GM21447 (cell line): Measurements from ENCODE around the gene GNG13.
"Not testable (repeated sequence)": the region's sequence is repeated elsewhere in the genome, so short reads cannot be mapped to it uniquely, and the experiment has no call there.

Experiments used
- ATAC-seq: cut with Tn5 transposase; IDR thresholded peaks from one replicate; pipeline ENCODE4 v1.9.1; 2021; ENCODE audit not compliant: unreplicated experiment

The GNG13 gene

DNA sequence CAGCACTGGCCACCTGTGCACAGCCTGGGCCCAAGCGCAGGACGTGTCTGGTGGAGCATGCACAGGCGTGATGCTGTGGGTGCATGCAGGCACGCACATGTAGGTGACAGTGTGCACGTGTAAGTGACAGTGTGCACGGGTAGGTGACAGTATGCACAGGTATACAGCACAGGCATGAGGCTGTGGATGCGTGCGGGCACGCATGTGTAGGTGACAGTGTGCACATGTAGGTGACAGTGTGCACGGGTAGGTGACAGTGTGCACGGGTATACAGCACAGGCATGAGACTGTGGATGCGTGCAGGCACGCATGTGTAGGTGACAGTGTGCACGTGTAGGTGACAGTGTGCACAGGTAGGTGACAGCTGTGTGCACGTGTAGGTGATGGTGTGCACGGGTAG lies 20.2 kb downstream of the GNG13 start:
- no peak for ATAC-seq

DNA sequence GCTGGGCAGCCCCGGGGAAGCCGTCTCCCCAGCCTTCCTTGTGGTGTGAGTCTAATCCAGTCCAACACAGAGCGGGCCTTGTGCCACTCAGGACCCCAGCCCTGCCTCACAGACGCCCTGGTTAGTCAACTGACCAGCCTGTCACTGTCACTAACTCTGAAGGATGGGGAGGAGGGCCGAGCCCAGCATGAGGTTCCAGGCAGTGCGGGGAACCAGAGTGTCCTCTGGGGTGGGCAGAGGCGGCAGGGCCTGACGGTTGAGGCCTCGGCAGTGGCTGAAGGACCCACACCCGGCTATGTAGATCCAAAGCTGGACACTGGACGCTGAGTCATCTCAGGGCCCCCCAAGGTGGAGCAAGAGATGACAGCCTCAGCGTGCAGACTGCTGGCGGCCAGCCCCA lies 21.0 kb downstream of the GNG13 start:
- no peak for ATAC-seq

DNA sequence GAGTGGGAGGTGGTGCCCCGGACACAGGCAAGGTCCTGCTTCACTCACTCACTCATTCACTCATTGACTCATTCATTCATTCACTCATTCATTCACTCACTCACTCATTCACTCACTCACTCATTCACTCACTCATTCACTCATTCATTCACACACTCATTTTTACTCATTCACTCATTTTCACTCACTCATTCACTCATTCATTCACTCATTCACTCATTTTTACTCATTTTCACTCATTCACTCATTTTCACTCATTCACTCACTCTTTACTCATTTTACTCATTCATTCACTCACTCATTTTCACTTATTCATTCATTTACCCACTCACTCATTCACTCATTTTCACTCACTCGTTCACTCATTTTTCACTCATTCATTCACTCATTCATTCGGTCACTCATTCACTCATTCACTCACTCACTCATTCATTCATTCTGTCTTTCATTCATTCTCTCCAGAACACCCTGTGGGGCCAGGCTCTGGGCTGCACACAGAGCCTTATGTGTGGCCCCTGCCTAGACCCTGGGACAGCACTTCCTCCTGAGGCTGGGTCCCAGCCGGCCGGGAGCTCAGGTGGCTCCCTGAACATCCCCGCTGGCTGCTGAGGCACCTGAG lies 21.5 kb downstream of the GNG13 start:
- no peak for ATAC-seq

DNA sequence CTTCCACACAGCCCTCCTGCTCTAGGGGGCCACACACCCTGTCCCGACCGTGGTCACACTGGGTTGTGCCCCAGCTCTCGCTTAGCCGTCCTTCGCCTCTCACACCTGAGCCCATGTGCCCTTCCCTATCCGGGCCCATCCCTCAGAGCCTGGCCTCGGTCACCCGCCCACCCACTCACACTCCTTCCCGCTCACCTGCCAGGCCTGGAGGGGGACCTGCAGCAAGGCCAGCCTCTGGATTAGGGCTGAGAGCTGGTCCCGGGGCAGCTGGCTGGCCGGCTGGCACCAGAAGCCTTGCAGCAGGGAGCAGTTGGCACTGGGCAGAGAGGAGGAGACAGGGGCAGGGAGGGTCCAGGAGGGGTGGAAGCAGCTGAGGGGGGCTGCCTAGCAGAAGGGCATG lies 22.1 kb downstream of the GNG13 start:
- no peak for ATAC-seq

DNA sequence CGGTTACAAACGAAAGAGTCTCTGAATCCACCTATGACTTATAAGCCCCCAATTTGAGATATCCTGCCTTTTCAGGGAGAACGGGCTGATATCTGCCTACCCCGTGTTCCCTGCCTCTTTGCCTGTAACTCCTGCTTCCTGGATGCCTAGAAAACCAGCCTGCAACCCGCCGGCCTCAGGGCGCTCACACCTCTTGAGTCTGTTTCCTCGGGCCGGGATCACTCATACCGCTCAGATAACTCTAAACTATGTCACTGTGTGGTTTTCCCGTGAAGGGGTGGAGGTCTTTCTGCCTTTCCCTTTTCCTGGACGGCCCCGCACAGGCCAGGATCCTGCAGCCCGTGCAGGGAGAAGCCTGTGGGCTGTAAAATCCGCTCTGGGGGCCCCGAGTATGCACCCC lies 22.7 kb downstream of the GNG13 start:
- ATAC-seq = no peak

DNA sequence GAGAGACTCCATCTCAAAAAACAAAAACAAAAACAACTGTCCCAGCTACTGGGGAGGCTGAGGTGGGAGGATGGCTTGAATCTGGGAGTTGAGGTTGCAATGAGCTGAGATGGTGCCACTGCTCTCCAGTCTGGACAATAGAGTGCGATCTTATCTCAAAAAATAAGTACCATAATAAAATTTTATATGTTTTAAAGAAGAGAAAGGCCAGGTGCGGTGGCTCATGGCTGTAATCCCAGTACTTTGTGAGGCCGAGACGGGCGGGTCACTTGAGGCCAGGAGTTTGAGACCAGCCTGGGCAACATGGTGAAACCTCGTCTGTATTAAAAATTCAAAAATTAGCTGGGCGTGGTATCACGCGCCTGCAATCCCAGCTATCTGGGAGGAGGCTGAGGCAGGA lies 23.7 kb downstream of the GNG13 start:
- no peak for ATAC-seq

DNA sequence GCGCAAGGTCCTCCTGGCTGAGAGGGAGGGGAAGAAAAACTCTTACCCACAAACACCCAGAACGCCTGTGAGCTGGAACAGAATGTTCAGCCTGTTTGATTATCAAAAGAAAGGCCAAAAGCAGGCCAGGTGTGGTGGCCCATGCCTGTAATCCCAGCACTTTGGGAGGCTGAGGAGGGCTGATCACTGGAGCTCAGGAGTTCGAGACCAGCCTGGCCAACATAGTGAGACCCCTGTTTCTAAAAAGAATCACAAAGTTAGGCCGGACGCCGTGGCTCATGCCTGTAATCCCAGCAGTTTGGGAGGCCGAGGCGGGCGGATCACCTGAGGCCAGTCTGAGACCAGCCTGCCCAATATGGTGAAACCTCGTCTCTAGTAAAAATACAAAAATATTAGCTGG lies 24.2 kb downstream of the GNG13 start:
- not testable (repeated sequence) for ATAC-seq

DNA sequence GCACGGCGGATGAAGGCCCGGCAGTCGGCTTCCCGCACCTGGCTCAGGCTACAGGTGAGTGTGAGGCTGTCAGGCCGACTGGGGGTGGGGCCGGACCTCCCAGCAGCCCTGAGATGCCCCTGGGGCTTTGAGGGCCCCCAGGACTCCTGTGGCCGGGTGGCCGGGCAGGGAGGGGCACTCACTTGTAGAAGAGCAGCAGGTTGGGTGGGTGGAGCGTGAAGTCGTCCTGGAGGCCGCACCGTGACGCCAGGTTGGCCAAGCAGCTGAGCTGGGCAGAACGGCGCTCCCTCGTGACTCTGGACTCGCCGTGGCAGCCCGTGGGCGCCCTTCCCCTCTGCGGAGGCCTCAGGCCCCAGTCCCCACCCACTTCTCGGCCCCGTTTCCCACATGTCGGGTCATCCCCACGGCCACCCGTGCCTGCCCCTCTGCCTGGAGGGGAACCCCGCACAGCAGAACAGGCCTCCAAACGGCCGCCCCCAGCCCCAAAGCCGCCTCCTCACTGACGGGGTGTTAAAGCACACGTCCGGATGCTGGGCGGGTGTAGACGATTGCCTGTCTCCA lies 25.2 kb downstream of the GNG13 start:
- no peak for ATAC-seq

DNA sequence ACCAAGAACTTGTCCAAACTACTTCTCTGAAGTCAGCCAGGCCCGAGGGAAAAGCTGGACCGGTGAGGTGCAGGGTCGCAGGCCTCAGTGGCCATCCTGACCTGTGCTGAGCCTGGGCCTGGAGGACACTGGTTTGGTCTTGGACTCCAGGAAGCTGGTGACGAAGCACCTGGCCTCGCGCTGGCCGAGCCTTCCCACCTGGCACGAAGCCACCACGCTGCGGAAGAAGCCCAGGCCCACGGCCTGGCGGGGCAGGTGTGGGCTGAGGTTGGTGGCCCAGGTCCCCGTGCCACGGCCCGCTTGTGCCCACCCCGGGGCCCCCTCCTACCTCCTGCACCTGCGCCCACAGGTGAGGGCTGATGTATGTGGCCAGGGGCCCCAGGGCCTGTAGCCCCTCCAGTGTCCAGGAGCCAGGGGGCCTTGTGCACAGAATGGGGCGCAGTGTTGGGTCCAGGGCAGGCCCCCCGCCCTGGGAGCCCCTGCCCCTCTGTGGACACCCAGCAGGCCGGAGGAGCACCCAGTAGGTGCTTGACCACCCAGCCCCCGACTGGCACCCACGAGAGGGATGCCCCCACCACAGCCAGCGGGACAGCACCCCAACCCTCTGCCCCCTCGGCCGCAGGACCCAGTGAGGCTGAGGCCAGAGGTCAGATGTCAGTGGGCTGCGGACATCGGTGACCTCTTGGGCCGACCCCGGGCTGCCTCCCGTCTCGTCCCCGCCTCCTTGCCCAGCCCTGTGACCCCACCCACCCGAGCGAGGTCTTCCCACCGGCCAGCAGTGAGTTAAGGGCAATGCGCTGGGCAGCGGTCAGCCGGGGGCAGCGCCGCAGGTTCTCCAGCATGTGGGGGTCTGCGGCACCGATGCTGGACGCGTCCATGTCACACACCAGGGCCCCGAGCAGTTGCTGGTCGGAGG lies 26.2 kb downstream of the GNG13 start:
- no peak for ATAC-seq

DNA sequence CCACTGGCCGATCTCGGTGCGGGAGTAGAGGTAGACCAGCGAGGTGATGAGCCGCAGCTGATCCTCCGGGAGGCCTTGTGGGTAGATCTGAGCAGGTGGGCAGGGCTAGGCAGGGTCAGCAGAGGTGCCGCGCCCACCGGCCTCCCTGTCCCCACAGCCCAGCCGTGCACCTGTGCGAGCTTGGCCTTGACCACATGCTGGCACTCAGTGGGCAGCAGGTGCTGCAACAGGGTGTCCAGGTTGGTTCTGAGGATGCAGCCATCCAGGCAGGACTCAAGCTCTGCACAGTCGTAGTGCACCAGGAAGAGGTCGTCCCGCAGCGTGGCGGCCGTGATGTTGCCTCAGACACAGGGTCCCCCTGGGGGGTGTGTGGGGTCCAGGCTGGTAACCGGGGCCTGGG lies 27.6 kb downstream of the GNG13 start:
- ATAC-seq = no peak

DNA sequence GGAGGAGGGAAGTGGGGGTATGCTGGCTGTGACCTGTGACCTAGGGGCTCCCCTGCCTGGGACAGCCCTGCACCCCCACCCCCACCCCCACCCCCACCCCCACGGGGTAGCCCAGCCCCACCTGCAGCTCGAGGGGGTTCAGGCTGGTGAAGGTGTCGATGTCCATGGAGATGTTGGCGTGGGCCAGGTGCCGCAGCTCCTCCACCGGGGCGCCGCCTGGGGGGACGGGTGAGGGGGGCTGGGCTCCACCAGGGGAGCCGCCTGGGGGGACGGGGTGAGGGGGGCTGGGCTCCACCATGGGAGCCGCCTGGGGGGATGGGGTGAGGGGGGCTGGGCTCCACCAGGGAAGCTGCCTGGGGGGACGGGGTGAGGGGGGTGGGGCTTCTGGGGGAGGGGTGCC lies 30.1 kb downstream of the GNG13 start:
- ATAC-seq = no peak

DNA sequence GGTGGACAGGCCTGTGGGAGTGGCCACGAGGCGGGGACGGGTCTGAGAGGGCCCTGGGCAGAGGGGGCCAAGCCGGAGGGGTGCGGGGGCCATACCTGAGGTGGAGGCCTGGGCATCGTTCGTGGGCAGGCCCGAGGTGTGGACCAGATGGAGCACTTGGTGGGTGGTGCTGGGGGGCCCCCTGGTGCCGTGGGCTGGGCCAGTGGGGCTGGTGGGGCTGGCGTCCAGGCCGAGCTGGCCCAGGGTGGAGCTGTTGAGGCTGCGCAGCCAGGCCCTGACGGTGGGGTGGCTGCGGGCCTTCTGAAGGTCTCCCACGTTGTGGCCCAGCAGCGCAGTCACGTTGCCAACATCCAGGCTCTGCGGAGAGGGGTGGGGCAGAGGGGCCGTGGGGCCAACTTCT lies 30.6 kb downstream of the GNG13 start:
- ATAC-seq = no peak

DNA sequence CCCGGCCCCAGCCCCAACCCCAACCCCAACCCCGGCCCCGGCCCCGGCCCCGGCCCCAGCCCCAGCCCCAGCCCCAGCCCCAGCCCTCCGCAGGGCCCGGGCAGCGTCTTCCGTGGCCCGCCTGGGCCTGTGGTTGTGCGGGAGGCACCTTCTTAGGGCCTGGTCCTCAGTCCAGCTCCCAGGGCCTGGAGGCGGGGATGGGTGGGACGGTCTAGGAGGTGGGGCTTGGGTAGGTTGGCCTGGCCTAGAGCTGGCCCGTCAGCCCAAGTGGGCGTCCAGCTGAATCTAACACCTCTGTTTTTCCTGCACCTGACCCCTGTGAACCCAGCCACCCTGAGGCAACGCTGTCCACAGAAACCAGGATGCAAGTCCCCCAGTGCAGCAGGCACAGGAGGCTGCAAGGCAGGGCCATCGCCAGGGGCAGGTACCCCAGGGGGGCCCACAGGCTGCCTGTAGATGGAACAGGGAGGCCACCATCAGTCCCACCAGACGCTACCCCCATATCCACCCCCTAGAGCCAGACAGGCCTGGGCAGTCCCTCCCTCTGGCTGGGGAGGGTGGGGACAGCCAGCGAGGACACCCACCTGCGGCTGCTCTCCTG lies 31.2 kb downstream of the GNG13 start:
- ATAC-seq = no peak

DNA sequence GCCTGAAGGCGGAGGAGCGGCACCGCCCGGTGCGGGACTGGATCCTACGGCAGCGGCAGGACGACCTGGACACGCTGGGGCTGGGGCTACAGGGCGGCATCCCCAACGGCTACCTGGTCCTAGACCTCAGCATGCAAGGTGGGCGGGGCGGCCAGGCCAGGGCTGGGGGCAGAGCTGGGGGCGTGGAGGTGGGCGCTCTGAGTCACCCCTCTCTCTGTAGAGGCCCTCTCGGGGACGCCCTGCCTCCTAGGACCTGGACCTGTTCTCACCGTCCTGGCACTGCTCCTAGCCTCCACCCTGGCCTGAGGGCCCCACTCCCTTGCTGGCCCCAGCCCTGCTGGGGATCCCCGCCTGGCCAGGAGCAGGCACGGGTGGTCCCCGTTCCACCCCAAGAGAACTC lies 32.1 kb downstream of the GNG13 start:
- no peak for ATAC-seq

DNA sequence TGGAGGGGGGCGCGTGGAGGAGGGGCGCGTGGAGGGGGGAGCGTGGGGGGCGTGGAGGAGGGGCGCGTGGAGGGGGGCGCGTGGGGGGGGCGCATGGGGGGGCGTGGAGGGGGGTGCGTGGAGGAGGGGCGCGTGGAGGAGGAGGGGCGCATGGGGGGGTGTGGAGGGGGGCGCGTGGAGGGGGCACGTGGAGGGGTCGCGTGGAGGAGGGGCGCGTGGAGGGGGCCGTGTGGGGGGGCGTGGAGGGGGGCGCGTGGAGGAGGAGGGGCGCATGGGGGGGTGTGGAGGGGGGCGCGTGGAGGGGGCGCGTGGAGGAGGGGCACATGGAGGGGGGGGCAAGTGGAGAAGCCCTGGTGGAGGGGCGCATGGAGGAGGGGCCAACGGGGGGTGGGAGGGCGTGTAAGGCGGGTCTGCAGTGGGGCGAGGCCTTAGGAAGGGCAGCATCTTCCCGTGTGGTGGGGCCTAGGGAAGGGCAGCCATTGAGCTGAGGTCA lies 32.7 kb downstream of the GNG13 start:
- ATAC-seq = no peak

DNA sequence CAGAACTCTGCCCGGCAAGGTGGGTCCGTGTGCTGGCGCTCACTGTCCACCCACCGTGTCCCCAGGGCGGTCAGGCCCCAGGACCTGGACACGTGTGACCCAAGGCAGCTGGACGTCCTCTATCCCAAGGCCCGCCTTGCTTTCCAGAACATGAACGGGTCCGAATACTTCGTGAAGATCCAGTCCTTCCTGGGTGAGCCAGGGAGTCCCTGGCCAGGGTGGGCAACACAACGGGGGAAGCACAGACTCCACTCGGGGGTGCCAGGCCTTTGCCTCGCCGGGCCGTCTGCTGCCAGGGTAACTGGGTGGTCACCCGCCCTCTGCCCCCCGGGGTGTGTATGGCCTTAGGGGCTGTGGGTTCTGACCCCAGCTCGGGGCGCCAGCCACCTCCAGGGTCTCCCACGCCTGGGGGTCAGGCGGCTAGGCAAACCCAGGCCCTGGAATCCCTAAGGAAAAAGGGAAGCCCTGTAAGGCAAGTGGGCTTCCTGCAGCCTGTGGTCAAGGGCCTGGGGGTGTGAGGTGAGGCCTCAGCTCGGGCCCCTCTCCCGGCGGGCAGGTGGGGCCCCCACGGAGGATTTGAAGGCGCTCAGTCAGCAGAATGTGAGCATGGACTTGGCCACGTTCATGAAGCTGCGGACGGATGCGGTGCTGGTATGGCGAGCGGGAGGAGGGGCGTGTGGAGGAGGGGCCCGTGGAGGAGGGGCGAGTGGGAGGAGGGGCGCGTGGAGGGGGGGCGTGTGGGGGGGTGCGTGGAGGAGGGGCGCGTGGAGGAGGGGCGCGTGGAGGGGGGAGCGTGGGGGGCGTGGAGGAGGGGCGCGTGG lies 33.5 kb downstream of the GNG13 start:
- ATAC-seq = no peak

DNA sequence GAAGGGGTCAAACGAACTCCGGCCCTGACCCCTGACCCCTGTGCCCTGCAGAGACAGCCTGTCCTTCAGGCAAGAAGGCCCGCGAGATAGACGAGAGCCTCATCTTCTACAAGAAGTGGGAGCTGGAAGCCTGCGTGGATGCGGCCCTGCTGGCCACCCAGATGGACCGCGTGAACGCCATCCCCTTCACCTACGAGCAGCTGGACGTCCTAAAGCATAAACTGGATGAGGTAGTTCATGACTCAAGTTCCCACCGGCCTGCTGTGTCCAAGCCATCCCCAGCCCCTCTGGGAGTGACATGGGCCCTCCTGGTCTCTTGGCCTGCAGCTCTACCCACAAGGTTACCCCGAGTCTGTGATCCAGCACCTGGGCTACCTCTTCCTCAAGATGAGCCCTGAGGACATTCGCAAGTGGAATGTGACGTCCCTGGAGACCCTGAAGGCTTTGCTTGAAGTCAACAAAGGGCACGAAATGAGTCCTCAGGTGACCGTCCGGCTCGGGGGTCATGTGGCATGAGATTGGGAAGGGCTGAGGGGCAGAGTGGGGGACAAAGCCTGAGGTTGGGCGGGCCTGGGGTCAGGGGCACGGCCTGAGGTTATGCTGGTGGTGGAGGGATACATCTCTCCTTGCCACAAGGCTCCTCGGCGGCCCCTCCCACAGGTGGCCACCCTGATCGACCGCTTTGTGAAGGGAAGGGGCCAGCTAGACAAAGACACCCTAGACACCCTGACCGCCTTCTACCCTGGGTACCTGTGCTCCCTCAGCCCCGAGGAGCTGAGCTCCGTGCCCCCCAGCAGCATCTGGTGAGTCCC lies 34.3 kb downstream of the GNG13 start:
- ATAC-seq = no peak

DNA sequence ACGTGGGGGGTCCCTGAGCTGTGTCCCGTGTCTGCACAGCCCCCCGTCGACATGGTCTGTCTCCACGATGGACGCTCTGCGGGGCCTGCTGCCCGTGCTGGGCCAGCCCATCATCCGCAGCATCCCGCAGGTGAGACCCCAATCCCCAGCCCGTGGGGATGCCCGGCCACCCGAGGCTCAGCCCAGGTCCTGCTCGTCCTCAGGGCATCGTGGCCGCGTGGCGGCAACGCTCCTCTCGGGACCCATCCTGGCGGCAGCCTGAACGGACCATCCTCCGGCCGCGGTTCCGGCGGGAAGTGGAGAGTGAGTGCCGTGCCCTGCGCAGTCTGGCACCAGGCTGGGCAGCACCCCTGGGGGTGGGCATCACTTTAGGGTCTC lies 35.1 kb downstream of the GNG13 start:
- no peak for ATAC-seq

DNA sequence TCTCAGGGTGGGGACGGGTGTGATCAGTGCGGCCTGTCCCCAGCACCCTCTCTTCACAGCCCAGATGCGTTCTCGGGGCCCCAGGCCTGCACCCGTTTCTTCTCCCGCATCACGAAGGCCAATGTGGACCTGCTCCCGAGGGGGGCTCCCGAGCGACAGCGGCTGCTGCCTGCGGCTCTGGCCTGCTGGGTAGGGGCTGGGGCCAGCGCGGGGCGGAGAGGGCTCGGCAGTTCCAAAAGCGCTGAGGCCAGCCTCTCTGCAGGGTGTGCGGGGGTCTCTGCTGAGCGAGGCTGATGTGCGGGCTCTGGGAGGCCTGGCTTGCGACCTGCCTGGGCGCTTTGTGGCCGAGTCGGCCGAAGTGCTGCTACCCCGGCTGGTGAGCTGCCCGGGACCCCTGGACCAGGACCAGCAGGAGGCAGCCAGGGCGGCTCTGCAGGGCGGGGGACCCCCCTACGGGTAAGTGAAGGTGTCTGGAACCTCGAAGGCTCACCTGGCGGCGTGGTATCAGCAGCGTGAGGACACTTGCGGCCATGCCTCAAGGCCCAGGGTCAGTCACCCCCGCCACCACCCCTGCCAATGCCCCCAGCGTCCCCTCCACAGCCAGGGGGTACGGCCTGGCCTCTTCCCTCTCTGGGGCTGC lies 35.6 kb downstream of the GNG13 start:
- no peak for ATAC-seq
